Mesodermal cell (in vitro differentiated cells): ENCODE data around the gene RIPK4.

Experiments used
- H3K27ac ChIP-seq: 2 replicates; pipeline ENCODE4 v1.7.0; 2013; ENCODE audit warnings: mild to moderate bottlenecking, low read depth, low read length, moderate library complexity; ENCODE audit not compliant: severe bottlenecking
- H3K36me3 ChIP-seq: 2 replicates; pipeline ENCODE4 v1.7.1; 2013; ENCODE audit warnings: mild to moderate bottlenecking, low read length, moderate library complexity; ENCODE audit not compliant: control insufficient read depth, insufficient read depth
- H3K4me1 ChIP-seq: one replicate; pipeline ENCODE4 v1.7.1; 2013; ENCODE audit warnings: mild to moderate bottlenecking, low read length; ENCODE audit not compliant: insufficient read depth, control insufficient read depth, poor library complexity, severe bottlenecking
- H3K4me3 ChIP-seq: 2 replicates; pipeline ENCODE4 v1.7.0; 2013; ENCODE audit warnings: low read length, control low read depth, mild to moderate bottlenecking; ENCODE audit not compliant: insufficient read depth, poor library complexity, severe bottlenecking; ENCODE audit errors: extremely low read depth
- H3K9me3 ChIP-seq: 2 replicates; pipeline ENCODE4 v1.7.1; 2013; ENCODE audit warnings: mild to moderate bottlenecking, low read length, moderate library complexity; ENCODE audit not compliant: control insufficient read depth
- WGBS, 2 experiments: methylation state at CpG; one replicate each; pipeline ENCODE4 v1.1.5; 2013; ENCODE audit warnings: missing lambda C conversion rate in 2 of 2; ENCODE audit not compliant: insufficient coverage in 2 of 2; 5-methylcytosine and 5-hydroxymethylcytosine counted together

Gene RIPK4

DNA sequence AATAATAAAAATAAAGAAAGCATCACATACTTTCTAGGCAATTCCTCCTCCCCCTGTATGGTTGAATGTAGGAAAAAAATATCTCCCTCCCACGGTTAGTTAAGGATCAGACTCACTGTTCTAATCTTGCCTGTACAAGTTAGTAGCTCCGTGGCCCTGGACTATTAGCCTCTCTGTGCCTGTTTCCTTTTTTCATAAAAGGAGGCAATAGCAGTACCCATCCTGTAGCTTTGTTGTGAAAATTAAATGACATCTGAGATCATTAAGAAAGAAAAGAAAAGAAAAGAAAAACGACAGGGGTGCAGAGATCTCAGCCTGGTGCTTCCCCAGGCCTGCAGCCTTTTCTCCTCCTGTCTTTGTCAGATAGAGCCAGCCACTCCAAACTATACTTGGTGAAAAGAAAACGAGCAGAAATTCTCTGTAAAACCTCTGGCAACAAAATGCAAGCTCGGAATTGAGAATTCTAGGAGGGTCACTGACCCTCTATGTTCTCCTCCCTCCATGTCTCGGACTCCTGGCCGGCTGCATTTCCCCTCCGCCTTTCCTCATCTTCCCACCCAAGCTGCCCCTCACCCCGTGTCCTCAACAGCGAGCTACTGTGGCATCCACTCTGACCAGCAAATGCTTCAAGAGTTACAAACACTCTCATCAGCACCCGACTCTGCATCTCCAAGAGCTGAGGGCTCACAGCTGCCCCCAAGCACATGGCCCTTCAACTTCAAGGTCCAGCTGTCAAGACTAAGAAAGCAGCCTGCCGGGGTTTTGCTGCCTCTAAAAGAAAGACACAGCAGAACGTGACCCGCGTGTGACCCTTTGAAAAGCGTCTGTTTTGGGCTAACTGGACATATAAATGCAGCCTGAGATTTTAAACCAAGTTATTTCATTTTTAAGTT, 13.6 kb downstream of the RIPK4 start:
- Histone ChIP-seq H3K4me1 (peaks cover 31% of the 10 kb centered on the region), H3K36me3 (no peaks in the 10 kb centered on the region), H3K27ac (no peak overlapping the region), H3K9me3 (no peaks in the 10 kb centered on the region), H3K4me3 (no peak overlapping the region)
- 51 to 59% methylated on average over 11 of the region's 16 CpGs for WGBS, 2 experiments

DNA sequence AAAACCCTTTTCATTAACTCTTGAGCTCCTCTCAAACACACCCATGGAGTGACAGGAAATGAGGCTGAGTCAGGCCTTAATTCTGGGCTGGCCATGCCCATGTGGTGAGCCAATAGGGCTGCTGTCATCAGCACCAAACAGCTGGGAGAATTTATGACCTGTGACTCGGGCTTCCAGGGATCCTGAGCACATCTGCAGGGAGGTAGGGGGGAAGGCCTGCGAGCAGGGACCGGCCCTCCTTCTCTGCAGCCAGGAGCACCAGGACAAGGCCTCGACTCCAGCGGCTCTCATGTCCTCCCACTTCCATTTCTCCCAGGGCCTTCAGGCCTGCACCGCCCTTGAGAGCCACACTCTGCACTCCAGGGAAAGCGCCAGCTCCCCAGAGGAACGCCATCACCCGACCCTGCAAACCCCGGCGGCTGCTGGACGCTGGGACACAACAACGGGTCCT, 14.6 kb downstream of the RIPK4 start:
- Histone ChIP-seq H3K4me3 (no peak overlapping the region), H3K9me3 (no peaks in the 10 kb centered on the region), H3K36me3 (no peaks in the 10 kb centered on the region), H3K4me1 (peaks cover 31% of the 10 kb centered on the region), H3K27ac (peak overlapping the region; percentile 36)
- WGBS, 2 experiments = 57 to 64% methylated on average over 12 to 13 of the region's 13 CpGs

DNA sequence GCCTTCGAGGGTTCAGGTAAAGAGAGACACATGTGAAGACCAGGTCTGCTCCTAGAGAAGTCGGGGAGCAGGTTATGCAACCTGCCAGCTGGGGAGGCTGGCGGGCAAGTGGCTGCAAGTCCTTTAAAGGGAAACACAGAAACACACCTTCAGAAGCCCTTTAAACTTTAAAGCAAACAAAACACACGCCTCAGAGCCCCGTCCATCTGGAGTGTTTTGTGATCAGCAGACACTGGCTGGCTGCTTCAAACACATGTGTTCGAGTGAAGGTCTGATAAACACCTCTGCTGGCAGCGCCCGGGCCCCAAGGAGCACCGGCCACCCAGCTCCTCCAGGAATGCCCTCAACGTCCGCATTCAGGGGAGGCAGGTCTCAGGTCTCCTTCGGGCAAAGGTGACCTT, 15.2 kb downstream of the RIPK4 start:
- 80 to 82% methylated on average over 10 to 11 of the region's 12 CpGs for WGBS, 2 experiments
- Histone ChIP-seq H3K4me3 (no peak overlapping the region), H3K36me3 (no peaks in the 10 kb centered on the region), H3K4me1 (peaks cover 31% of the 10 kb centered on the region), H3K9me3 (no peaks in the 10 kb centered on the region), H3K27ac (no peak overlapping the region)

DNA sequence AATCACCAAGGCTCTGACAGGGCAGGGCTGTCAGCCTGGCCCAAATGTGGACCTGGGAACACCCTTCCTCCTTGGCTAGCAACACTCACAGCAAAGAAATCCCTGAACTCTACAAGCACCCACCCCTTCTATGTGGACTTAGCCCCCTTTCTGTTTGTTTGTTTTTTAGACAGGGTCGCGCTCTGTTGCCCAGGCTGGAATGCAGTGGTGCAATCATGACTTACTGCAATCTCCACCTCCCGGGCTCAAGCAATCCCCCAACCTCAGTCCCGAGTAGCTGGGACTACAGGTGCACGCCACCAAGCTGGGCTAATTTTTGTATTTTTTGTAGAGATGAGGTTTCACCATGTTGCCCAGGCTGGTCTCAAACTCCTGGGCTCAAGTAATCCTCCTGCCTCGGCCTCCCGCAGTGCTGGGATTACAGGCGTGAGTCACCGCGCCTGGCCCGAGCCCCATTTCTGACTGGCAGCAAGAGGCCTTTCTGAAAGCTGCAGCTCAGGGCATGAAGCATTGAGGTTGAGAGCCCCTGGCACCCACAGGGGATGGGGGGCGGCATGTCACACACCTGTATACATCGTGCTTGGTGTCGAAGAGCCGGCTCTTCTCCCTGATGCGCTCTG, 16.2 kb downstream of the RIPK4 start:
- H3K4me1 ChIP-seq = peaks cover 31% of the 10 kb centered on the region
- no peaks in the 10 kb centered on the region for H3K36me3 ChIP-seq
- no peaks in the 10 kb centered on the region for H3K9me3 ChIP-seq
- 87 to 91% methylated on average over 13 of the region's 16 CpGs for WGBS, 2 experiments
- no peak overlapping the region for H3K4me3 ChIP-seq
- no peak overlapping the region for H3K27ac ChIP-seq

DNA sequence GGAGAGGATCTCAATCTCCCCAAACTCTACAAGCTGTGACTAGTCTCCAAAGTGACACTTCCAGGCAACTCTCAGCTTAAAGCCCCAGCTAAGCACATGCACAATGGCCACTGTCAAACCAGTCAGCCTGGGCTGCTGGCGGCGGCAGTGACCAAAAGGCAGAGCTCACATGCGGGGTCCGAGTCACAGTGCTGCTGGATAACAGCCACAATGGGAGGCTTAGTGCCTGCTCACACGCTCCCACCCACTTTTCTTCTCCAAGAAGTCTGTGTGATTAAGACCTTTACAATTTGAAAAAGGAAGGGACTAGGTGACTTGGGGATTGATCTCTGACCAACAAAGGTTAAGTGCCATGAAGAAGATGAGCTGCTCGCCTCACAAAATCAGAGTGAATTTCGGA, 16.8 kb downstream of the RIPK4 start:
- 58 to 83% methylated on average over 6 of the region's 7 CpGs for WGBS, 2 experiments
- H3K4me1 ChIP-seq = peaks cover 31% of the 10 kb centered on the region

DNA sequence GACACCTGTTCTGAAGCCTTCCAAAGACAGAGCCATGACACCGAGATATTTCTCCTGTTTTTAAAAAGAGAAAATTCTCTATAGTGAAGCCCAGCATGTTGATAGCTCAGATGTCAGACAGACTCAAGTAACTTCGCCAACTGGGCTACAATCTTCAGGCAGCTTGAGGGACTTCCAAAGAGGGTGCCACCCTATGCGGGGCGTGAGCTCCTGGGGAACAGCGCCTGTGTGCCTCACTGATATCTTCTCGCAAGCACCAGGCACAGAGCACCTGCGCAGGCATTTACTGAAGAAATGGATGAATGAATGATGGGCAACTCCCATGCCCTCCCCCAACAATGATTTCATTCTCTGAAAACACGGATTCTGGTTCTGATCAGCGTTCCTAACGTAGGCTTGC, 17.6 kb downstream of the RIPK4 start:
- H3K4me3 ChIP-seq = no peak overlapping the region
- WGBS, 2 experiments = 90 to 99% methylated on average over 9 of the region's 10 CpGs
- peaks cover 30% of the 10 kb centered on the region for H3K4me1 ChIP-seq
- H3K9me3 ChIP-seq = no peaks in the 10 kb centered on the region
- H3K36me3 ChIP-seq = no peaks in the 10 kb centered on the region
- H3K27ac ChIP-seq = no peak overlapping the region

More for the DNA sequence above, 16.8 kb downstream of the RIPK4 start:
- Histone ChIP-seq H3K27ac (no peak overlapping the region), H3K4me3 (no peak overlapping the region), H3K36me3 (no peaks in the 10 kb centered on the region), H3K9me3 (no peaks in the 10 kb centered on the region)

DNA sequence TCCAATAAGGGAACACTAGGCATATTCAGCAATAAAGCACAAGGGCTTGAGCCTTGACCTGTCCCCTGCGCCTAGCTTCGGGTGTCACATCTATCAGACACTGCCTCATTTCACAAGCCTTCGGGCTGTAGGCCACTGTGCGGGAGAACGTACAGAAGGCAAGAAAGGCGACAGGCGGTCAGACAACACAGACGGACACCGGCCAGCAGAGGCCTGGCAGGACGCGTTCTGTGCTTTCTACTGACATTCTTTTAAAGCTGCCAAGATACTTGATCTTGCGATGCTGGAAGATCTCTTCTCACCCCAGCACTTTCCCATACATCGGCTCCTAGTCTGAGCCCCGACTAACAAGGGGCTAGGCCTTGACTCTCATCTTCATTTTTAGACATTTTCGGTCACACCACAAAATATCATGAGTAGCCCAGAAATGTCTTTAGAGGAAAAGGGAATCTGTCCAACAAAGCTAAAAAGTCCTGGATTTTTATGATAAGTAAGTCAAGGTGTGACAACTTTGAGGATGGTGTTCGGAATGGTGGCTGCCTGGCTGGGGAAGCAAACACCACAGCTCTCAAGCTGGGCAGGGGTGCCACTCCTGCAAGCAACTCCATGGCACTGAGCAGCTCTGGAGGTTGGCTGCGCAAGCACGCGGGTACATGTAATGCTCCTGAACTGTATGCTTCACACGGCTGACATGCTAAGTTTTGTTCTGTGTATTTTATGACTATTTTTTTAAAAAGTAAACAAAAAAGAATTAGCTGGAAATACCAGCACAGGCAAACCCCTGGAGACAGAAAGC, 18.7 kb downstream of the RIPK4 start:
- peaks cover 20% of the 10 kb centered on the region for H3K4me1 ChIP-seq
- no peak overlapping the region for H3K27ac ChIP-seq
- no peaks in the 10 kb centered on the region for H3K36me3 ChIP-seq
- H3K4me3 ChIP-seq = no peak overlapping the region
- no peaks in the 10 kb centered on the region for H3K9me3 ChIP-seq
- WGBS, 2 experiments = 94 to 96% methylated on average over 16 to 18 of the region's 20 CpGs

DNA sequence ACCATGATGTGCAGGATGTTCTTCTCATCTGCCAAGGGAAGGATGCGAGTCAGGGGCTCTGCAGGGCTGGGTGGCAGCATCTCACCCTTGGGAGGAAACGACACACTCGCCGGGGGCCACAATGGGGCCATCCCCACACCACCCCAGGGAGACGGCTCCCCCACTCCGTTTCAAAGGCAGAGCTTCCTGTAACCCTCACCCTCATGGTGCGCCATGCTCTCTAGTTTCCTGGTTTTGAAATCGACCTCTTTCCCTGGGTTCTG, 20.2 kb downstream of the RIPK4 start:
- WGBS, 2 experiments = 94 to 100% methylated on average over 1 to 7 of the region's 8 CpGs
- no peaks in the 10 kb centered on the region for H3K36me3 ChIP-seq
- H3K27ac ChIP-seq = no peak overlapping the region
- H3K4me3 ChIP-seq = no peak overlapping the region
- no peaks in the 10 kb centered on the region for H3K9me3 ChIP-seq
- peaks cover 6% of the 10 kb centered on the region for H3K4me1 ChIP-seq

DNA sequence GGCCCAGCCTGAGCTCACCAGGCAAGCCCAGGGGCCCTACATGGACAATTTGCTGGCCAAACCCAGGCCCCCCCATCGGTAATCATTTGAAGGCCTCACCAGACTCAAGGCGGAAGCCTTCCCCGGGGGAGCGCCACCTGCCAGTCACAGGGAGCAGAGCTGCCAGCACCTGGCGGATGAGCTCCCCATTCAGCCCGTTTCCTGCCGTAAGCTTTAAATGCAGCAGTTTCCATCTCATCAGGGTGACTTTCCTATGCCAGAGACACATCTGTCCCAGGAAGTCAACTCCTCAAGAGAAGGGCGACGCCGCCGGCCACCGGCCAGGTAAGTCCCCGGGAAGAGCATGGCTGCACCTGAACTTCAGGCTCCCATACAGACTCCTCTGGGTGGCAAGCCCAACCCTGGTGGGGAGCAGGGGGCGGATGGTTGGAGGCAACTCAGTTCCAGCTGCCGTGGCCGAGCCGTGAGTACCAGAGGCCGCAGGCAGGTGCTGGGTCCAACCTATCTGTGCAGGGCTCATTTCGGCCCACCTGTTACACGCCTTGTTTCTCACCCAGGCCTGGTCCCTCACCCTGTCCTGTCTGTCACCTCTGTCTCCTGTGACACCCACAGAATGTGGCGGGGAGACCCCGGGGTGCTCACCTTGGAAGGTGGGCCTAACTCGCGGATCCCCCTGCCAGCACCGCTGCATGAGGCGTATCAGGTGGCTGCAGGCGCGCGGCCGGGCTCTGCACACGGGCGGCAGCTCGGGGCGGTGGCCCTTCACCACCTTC, 20.7 kb downstream of the RIPK4 start:
- Histone ChIP-seq H3K9me3 (no peaks in the 10 kb centered on the region), H3K4me1 (peaks cover 1% of the 10 kb centered on the region), H3K4me3 (no peak overlapping the region), H3K36me3 (no peaks in the 10 kb centered on the region), H3K27ac (no peak overlapping the region)
- WGBS, 2 experiments = 87 to 91% methylated on average over 14 to 33 of the region's 34 CpGs

DNA sequence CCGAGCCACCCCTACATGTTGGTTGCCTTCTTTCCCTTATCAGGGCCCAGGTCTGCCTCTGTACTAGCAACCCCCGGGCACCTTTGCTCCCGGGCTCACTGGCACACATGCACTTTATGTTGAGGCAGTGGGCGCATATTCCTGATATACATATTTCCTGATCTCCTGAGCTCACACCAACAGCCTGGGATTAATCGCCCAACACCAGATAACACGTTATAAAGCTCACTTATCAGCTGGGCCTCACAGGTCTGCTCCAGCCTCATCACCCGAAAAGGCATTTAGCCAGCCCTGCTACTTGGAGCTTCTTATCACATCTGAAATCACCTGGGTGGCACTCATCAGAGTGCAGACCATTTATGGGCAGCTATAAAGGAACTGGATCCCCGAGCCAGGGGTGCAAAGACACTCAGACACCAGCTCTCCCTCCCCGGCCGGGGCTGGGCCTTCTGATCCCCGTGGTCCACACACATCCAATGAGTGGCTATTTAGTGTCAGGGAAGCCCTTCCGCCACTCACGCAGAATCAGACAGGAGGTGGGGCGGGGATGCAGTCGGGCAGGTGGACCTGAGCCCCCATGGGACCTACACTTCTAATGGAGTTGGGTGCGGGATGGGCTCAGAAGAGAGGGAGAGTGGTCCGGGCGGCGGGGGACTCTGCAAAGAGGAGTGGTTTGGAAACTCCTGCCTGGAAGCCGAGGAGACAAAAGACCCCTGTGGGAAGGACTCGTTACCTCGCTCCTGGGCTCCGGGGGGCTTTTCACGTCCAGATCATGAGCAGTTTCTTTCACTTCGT, 21.6 kb downstream of the RIPK4 start:
- no peaks in the 10 kb centered on the region for H3K36me3 ChIP-seq
- no peaks in the 10 kb centered on the region for H3K4me1 ChIP-seq
- H3K27ac ChIP-seq = no peak overlapping the region
- no peaks in the 10 kb centered on the region for H3K9me3 ChIP-seq
- no peak overlapping the region for H3K4me3 ChIP-seq
- 91 to 92% methylated on average over 22 to 25 of the region's 25 CpGs for WGBS, 2 experiments
